GM19238 (cell line): ENCODE data around the gene UFL1.

ENCODE experiments used
- DNase-seq: peaks from one replicate; pipeline ENCODE4 v3.0.0; 2011; ENCODE audit warnings: low spot score; ENCODE audit not compliant: insufficient read length

Gene UFL1

GRCh38 chr6:96571551-96571950 is 49.9 kb downstream of the UFL1 start:
- DNase-seq = no peak

DNA sequence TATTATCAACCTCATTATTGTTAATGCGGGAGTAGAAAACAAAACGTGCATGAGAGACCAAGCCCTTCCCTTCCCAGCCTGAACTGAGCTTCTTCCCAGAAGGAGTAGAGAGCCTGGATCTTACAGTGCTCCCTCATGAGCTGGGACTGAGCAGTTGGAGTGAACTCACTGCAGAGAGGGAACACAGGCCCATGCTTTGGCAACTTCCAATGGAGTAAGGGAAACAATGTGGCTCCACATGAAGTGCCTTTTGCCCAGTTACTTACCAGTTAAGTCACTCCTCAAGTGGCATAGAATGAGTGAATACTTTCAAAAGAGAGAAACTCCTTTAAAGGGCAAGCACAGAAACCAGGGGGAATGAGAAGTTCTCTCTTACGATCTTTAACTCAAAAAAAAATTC is 53.8 kb downstream of the UFL1 start:
- DNase-seq = no peak

DNA sequence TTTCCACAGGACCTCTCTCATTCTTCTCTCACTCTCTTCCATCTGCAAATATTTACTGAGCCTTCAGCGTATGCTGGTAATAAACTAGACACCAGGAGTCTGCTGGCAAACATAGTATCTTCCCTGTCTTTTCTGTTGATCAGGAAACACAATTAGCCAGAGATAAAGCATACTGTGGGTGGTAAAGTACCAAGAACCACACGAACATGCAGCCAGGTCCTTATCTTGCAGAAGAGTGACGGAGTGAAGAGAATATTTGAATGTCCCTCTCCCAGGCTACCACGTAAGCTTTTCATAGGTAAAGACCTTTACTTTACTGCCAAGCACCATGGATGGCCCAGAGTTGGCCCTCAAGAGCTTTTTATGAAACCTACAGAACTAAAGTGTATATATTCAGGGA is 54.6 kb downstream of the UFL1 start:
- no peak for DNase-seq

DNA sequence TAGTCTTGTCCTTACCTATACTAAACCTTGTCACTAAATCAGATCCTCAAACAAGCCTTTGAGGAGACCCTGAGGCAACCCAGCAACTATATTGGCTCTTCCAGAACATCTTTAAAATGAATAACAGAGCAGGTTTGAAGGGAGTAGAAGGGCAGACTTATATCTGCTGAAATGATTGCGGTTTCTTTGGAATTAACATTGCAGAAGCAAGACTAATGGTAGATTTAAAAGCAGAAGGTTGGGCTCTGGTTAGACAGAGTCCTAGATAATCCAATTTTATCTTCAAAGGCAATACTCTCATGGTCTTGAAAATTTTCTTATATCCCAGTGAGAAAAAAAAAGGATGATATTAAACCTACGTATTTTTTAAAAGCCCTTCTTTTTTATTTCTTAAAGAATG is 60.4 kb downstream of the UFL1 start:
- DNase-seq = no peak

DNA sequence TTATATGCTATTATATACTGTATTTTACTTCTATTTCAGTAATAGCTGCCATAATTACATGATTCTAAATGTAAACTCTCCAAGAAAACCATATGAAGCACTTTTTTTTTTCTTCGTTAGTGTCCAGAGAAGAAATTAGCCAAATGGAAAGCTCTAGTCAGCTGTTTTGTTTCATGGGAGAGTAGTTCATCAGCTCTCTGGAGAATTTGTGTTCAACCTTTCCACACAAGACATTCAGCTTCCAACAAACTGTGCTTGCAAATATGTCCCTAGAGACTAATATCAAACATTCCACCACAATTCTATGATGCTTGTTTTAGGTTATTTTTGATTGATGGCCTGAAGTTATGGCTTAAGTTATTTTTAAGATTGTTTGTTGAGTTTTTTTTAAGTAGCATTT is 60.8 kb downstream of the UFL1 start:
- no peak for DNase-seq

GRCh38 chr6:96604420-96604819 is 82.8 kb downstream of the UFL1 start:
- DNase-seq = no peak
